Stimulated activated CD8-positive, alpha-beta memory T cell treated with anti-CD3 and anti-CD28 coated beads, Interleukin-15, amount 100 ng/mL, for 1 hour (primary cell): ENCODE results near the gene BRD4.
"Not testable (repeated sequence)": the region's sequence is repeated elsewhere in the genome, so short reads cannot be mapped to it uniquely, and the experiment has no call there.

Source experiments
- DNase-seq: peaks from one replicate; pipeline ENCODE4 v3.0.0-alpha.2; 2020; ENCODE audit warnings: low read depth

Gene BRD4

DNA sequence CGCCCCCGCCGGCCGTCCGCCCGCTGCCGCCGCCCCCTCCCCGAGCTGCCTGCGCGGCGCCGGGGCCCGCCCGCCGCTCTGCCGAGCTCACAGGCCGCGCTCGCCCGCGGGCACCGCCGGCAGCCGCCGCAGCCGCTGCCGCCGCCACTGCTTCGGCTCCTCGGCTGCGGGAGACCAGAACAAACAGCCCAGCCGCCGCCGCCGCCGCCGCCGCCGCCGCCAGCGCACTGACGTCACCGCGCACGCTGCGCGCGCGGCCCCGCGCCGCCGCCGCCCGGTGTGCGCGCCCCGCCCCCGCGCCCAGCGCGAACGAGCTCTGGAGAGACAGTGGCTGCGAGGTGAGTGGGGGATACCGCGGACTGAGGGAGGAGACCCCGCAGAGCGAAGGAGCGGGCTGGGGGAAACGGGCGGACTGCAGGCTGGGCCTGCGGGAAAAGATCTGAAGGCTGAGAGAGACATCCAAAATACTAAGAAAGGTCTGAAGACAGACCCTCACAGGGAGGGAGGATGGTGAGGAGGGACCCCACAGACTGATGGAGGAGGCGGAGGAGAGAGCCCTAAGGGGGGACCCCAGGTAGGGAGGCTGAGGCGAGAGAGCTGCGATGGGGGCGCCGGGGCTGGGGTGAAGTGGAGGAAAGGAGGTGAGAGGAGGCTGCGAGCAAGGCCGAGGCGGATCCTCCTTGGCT, at the start of gene BRD4:
TSS of gene BRD4 (minus strand) at position 229 of the 686 bp plus-strand sequence. CDS start 59,440 bp downstream, outside the sequence.
- peak; percentile 41 for DNase-seq

DNA sequence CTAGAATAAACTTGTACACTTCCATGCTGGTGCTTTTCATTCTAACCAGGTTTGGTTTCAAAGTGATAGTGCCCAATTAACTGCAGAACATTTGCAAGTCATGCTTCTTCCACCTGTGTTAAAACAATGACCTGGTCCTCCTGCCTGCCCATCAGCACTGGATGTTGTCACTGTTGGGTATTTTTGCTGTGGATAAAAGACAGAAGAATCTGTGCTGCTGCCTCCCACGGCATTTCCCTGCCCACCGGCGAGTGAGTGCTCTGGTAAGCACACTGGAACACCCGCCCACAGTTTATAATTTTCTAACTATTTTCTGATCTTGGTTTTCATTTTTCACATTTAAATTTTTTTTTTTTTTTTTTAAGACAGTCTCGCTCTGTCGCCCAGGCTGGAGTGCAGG, 49.5 kb upstream of the BRD4 start:
- DNase-seq, result no peak

DNA sequence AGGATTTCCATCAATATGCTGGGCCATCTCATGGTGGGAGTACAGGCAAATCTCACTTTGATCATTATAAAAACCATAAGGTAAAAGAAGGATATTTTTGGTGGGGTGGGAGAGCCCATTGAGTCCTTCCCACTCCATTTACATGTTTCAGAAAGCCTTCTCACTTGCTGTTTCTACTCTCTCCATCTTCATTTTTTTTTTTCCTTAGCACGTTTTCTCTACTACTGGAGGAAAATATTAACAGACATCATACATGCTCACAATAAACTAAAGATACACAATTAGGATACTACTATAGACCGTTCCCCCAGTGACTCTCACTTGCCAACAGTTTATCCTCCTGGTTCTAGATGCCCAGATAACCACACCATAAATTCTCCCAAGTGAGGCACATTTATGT, 49.1 kb upstream of the BRD4 start:
- no peak for DNase-seq

DNA sequence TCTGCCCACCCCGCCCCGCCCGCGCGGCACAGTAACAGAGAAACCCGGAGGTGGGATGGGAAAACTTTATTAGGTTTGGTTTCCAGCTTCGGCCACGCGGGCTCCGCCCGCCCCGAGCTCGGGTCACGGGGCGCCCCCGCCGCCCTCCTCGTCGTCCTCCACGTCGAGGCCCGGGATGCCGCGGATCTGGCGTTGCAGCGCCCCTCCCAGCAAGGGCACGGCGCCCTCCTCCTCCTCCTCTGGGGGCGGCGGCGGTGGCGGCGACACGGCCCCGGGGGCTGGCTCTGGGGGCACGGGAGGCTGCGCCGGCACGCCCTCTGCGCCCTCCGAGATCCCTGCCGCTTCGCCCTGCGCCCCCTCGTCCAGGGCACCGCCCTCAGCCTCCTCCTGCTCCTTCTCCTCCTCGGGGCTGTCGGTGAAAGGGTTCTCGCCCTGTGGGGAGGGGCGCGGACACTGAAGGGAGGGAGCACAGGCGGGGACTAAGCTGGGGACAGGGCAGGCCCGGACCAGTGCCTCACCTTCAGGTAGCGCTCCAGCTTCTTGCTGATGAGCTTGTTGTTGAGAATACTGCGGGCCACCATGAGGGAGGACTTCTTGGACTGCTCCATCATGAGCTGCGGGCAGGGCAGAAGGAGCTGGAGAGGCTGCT, 47.8 kb upstream of the BRD4 start:
- DNase-seq, result peak; percentile 12

DNA sequence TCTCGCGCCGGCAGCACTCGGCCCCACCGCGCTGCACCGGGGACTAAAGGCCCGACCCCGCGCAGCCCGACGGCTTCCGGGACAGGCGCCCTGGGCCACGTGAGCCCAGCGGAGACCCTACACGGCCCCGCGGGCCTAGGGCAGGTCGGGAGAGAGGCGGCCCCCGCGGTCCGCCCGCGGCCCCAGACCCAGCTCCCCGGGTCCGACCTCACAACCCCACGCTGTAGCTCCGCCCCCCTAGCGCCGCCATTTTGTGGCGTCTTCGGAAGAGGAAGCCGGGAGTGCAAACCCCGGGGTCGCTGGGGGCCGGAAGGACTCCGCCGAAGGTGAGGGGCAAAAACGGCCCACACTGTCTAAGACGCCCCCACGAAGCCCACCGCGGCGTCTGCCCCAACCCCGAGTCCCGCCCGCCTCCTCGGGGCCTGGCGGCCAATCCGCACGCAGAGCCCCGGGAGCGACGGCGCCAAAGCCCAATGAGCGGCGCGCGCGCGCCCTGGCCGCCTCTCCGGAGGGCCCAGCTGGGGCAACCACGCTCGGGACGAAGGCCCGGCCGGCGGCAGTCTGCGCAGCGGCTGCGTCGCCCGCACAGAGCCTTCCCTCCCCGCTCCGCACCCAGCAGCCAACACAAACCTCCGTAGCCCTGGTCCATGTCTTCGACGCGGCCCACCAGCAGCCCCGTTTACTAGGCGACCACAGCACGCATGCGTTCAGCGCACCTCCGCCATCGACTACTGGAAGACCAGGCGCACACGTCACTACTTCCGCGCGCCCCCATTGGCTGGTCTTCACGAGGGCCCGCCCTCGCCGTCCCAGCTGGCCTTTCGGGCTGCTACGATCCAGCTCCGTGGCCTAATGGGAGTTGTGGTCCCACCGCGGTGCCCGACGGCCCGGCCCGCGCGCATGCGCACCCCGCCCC, 47.0 kb upstream of the BRD4 start, which contains the start of gene AKAP8:
TSS of gene AKAP8 (minus strand) at position 705 of the 916 bp plus-strand sequence. CDS start at position 649, 56 bp downstream.
- DNase-seq, result peak; percentile 96

DNA sequence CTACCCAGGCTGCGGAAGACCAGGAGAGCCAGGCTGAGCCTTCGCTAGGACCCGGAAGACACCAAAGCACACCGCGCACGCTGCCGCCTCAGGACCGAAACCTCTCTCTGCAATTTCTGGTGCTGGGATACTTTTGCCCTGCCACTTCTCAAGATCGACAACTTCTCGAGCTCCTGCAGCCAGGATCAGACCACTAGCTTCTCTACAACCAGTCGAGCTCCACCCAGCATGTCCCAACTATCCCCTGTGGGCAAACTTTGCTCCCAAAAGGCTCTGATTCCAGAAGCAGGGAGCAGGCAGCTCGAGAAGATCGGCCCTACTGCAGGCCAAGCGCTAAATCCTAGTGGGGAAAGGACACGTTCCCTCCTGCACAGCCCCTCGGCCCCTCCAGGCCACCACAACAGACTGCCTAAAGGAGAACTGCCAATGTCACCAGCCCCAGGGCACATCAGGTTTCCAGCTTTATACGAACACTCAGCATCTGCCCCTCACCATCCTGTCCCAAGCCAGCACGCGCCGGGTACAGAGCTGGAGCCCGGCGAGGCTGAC, 46.3 kb upstream of the BRD4 start:
- DNase-seq, result no peak

DNA sequence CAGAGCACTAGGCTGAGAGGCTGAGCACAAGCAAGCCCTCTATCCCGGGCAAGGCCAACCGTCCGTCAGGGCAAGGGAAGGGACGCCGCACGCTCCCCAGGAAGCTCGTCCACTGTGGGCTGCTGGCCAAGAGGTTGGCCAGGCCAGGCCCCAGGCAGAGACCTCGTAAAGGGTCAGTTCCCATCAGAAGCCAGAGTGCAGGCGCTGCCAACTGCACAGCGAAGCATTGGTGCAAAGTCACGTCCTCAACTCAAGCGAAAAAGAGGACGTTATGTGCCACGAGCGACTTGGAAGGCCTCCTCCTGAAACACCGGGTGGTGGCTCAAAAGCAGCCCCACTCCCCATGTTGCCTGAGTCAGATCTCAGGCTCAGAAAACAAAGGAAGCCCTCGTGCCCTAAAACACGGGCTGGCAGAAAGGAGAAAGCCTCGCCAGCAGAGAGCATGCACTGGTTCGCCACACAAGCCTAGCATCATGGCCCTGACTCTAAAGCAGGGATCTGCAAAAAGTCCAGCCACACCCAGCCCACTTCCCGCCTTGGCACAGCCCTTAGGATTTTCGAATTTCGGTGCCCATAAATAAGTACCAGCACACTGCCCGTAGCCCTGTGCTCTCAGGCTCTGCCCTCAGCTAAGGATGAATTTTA, 42.6 kb upstream of the BRD4 start:
- DNase-seq, result no peak

DNA sequence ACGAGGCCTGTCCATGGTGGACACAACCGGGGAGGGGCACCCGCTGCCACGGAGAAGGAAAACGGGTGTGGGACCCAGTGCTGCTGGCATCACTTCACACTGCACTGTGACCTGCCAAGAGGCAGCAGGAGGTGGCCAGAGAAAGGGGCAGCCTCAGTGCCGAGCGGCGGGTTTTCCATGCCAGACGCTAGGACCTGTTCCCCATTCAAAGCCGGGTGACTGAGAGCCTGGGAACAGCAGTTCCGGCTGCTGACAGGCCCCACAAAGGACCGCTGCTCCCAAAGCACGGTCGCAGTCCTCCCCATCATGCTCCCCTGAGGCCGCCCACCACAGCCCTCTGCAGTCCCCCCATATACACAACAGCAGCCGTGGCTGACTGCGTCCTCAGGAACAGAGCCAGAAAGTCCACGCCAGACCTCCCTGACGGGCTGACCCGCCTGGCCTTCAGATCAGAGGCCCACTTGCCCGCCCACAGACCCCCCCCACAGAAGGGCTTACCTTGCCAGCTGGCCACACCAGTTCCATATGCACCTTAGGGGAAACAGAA, 41.8 kb upstream of the BRD4 start:
- DNase-seq, result no peak

DNA sequence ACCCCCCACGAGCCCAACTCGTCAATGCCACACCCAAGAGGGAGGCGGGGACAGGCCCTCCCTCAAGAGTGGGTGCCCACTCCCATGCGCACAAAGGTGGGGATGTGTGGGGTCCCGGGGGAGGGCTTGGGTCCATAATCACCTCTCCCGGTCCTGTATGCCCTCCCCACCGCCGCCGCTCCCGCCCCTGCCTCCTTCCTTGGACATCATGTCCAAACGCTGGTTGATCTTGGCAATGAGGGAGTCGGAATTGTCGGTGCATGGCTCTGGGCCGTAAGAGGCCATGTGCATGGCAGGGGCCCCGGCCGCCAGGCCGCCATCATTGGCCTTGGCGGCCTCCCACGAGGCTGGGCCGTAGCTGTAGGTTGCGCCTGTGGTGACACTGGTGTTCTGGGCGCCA, 41.3 kb upstream of the BRD4 start:
- no peak for DNase-seq

DNA sequence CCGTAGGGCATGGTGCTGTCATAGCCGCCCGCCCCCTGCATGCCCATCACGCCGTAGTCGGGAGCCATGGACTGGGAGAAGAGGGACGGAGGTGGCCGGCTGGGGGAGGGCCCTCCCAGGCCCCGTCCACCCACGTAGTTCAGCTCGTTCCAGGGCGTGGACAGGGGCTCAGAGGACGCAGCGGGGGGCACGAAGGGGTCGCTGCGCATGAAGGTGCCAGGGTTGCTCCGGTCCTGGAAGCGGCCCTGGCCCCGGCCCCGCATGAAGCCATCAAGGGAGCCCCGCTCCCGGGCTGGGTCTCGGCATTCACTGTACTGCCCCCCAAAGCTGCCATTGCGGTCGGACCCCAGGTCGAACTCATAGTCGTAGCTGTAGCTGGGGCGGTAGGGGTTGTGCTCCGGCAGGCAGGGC, 40.6 kb upstream of the BRD4 start:
- DNase-seq, result no peak

DNA sequence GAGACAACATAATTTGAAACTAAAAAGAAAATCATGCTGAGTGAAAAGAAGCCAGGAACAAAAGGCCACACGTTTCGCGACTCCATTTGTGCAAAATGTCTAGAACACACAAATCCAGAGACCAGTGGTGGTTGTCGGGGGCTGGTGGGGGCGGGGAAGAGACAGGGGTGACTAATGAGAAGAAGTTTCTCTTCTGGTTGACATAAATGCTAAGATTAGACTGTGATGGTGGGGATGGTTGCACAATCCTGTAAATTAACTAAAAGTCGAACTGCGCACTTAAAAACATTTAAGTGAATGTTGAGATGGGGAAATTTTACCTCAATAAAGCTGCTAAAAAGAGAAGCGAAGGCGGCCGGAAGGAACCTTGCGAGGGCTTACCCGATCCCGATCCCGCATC, 40.1 kb upstream of the BRD4 start:
- no peak for DNase-seq

DNA sequence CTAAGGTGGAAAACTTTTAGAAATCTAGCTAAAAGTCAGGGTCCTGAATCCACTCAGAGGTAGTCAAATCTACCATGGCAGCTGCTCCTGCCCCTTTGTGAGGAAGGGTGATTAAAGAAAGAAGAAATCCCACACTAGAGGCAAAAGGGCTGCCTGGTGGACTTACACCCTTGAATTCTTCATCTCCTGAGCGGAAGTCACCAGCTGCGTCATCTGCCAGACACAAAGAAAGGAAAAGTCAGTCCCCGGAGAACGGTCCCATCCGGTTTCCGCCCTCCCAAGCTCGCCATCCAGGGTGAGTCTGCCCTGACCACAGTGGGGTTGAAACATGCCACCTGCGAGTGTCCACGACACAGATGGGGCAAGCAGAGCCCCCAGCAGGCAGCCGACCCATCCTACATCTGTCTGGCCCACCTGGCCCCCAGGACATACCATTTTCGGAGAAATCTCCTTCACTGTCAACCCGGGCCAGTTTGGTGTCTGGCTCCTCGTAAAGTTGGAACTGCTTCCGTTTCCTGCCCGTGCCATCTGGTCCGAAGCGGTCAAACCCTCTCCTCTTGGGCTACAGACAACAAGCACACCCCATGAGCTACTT, 39.5 kb upstream of the BRD4 start:
- DNase-seq, result no peak

DNA sequence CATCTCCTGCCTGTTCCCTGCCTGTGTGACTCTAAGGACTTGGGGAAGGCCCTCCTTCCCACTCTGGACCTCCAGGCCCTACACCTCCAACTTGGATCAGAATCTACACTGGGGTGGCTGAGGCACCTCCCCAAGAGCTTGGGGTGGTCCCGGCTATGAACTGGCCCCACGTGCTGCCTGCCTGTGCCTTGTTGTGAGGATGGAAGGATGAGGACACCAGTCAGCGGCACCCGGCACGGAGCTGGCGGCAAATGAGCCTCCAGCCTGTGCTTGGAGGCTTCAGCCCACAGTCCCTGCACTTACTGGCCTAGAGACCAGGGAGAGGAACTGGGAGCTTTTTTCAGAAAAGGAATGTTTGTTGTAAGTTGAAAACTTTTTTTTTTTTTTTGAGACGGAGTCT, 38.8 kb upstream of the BRD4 start:
- DNase-seq, result no peak

DNA sequence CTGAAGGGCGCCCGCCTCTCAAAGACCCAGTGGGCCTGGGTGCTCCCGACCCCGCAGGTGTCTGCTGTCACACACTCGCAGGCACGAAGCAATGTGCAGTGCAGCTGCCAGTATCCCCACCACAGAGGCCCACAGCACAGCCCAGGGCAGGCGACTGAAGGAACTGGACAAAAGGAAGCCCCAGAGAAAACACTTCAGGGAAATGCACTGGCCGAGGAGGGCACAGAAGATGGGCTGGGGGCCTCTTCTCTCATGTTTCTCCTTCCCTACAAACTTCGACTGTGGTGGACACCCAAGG, 37.2 kb upstream of the BRD4 start:
- DNase-seq, result no peak

DNA sequence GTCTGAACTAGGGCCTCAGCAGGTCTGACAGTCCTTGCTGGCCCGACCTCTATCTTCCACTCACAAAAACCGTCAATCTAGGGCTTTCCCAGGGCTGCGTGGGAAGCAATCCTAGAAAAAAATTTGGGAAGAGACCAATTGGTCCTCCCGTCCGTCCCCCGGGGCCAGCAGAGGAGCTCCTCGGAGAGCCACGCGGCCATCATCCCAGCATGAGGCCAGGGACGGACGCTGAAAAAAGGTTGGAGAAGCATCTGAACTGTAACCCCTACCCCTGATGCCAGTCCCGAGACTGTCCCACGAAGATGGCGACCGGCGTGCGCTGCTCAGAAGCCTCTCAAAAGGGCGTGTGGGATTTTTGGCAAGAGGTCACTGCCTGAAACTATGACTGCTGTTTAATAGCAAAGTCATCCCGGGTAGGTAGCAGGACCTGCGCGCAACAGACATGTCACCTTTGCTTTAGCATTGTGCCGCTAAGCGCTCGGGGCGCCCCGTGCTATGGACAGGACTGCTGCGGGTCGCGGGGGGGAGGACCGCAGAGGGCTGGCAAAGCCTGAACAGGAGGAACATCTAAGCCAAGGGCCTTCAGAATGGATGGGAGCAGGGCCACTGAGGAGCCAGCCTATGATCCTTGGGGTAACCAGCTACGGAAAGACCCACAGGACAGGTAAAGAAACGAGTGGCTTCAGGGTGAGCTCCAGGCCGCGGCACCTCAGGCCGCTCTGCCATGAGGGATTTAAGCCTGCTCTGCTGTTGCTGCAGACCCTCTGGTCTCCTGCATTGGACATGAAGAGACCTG, 36.7 kb upstream of the BRD4 start:
- no peak for DNase-seq

DNA sequence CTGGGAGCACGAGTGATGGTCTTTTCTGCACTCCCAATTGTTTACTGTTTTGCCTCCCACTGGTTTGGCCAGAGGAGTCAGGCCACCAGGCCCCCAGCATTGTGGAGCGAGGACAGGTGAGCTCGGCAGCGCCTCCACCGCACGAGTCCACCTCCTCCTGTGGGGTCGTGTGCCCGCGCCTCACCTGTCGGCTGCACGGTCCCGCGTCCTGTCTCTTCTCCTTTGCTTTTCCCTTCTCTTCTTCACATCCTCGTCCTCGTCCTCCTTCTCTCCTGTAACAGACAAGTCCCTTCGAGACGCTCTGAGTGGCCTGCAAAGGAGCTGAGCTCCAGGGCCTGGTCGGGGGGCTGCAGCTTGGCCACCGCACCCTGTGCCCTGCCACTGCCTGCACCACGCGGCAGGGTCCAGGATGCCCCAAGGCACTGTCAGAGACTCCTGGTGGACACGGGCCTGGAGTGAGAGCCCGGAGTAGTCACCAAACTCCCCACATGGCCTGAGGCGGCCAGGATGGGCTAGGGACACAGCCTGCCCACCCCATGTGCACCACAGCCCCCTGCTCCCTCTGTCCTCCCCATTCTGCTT, 35.8 kb upstream of the BRD4 start:
- no peak for DNase-seq

DNA sequence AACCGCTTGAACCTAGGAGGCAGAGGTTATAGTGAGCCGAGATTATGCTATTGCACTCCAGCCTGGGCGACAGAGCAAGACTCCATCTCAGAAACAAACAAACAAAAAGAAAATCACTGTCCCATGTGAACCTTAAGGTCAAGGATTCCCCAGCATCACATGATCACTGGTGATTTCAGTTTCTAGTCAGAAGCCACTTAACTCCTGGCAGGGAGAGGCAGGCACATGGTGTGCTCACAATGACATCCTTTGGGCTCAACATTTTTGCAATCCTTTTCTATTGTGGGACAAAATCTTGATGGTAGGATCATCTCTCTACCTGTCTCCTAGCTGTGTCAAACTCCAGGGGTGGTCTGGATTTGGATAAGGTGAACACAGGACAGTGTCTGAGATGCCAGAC, 35.1 kb upstream of the BRD4 start:
- DNase-seq, result no peak

DNA sequence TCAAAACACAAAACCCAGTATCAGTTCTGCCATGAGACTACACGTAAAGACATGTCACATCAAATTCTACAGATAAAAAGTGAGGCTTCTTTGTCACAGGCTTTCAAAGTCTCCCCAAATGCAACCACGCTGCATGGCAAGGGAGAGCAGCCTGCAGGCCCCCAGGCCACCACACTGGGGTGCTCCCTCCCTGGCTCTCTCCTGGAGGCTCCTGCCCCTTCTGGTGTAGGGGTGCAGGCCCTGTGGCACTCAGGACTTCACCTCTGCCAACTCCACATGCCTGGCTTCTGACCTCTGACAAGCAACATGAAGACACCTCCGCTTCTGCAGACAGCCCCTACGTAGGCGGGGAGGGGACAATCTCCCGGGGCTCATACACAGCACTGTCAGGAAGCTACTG, 32.9 kb upstream of the BRD4 start:
- DNase-seq, result no peak

DNA sequence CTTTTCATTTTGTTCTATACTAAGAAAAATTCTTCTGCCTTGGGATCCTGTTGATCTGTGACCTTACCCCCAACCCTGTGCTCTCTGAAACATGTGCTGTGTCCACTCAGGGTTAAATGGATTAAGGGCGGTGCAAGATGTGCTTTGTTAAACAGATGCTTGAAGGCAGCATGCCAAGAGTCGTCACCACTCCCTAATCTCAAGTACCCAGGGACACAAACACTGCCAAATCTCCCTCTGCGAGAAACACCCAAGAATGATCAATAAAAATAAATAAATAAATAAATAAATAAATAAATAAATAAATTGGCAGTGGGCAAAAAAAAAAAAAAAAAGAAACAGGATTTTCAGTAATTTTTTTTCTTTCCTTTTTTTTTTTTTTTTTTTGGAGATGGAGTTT, 31.5 kb upstream of the BRD4 start:
- DNase-seq, result not testable (repeated sequence)

DNA sequence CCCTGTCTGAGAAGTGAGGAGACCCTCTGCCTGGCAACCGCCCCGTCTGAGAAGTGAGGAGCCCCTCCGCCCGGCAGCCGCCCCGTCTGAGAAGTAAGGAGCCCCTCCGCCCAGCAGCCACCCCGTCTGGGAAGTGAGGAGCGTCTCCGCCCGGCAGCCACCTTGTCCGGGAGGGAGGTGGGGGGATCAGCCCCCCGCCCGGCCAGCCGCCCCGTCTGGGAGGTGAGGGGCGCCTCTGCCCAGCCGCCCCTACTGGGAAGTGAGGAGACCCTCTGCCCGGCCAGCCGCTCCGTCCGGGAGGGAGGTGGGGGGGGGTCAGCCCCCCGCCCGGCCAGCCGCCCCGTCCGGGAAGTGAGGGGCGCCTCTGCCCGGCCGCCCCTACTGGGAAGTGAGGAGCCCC, 30.7 kb upstream of the BRD4 start:
- not testable (repeated sequence) for DNase-seq
